Spinal cord (tissue), 10 donors: ENCODE measurements around the gene COPS4. TPM values are rescaled to one million over a fixed set of nuclear protein-coding genes. Genes with fewer than 3 reads are reported as not detected.
"Not testable (repeated sequence)": the region's sequence is repeated elsewhere in the genome, so short reads cannot be mapped to it uniquely, and the experiment has no call there.

Experiments used
- DNase-seq, 6 donors: peaks; one replicate each; pipeline versions ENCODE4 v3.0.0 to v3.0.0-alpha.2; 2013 to 2015; ENCODE audit warnings: low spot score in 6 of 6, low read depth in 4 of 6
- H3K27ac ChIP-seq: one replicate; pipeline ENCODE4 v1.5.1; 2013; ENCODE audit warnings: low read depth, low read length, control low read depth
- H3K27me3 ChIP-seq: one replicate; pipeline ENCODE4 v1.6.1; 2013; ENCODE audit warnings: low read length; ENCODE audit not compliant: control insufficient read depth, insufficient read depth
- H3K36me3 ChIP-seq: one replicate; pipeline ENCODE4 v1.6.1; 2013; ENCODE audit warnings: low read length; ENCODE audit not compliant: control insufficient read depth, insufficient read depth
- H3K4me1 ChIP-seq: one replicate; pipeline ENCODE4 v1.6.1; 2013; ENCODE audit warnings: low read length; ENCODE audit not compliant: control insufficient read depth, insufficient read depth
- H3K4me3 ChIP-seq: one replicate; pipeline ENCODE4 v1.5.1; 2013; ENCODE audit warnings: low read depth, low read length, control low read depth
- H3K9me3 ChIP-seq: one replicate; pipeline ENCODE4 v1.6.1; 2013; ENCODE audit warnings: low read length; ENCODE audit not compliant: control insufficient read depth, insufficient read depth
- WGBS: methylation state at CpG from one replicate; pipeline ENCODE4 v1.1.5; 2013; ENCODE audit warnings: missing lambda C conversion rate; ENCODE audit not compliant: insufficient coverage; 5-methylcytosine and 5-hydroxymethylcytosine counted together
- polyA plus RNA-seq, 2 donors: library from polyadenylated mRNA; unstranded; fragments of 120-200 nt; gene quantifications; one replicate each; pipeline ENCODE4 v1.2.1, GENCODE V29; 2013; ENCODE audit not compliant: insufficient read length in 2 of 2
- total RNA-seq, 2 donors: library from RNA; depleted of rRNA in 1 of 2; stranded (reverse); fragments of 120-200 nt in 1 of 2; fragments of >200 nt in 1 of 2; gene quantifications; one replicate each; pipeline versions ENCODE4 v1.2.3 to v1.2.4, GENCODE V29; 2013 to 2014
- donor health status: healthy.

Gene COPS4
- total and polyA plus RNA-seq, 4 donors, result 71.6 to 167 (median 76.6) TPM

DNA sequence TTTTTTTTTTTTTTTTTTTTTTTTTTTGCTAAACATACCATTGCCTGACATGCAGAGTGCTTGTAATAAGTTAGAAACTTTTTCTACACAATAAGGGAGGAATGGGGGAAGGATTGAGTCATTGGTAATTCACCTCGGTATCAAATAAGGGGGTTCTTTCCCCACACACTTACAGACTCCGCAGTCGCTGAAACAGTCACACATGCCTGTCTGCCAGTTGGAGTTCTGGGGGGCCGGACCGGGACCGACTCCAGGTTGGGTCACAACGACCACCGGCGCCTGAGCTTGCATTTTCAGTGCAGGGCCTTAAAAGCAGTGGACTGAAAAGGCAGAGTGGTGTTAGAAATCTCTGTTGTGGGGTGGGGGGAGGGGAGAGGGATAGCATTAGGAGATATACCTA is 72.6 kb downstream of the COPS4 start:
- H3K36me3 ChIP-seq, result no peaks in the 10 kb centered on the region
- no peak overlapping the region for H3K27ac ChIP-seq
- no peaks in the 10 kb centered on the region for H3K9me3 ChIP-seq
- H3K4me1 ChIP-seq, result peaks cover 4% of the 10 kb centered on the region
- 78% methylated on average over 6 of the region's 9 CpGs for WGBS
- H3K27me3 ChIP-seq, result peaks cover 8% of the 10 kb centered on the region
- DNase-seq, result no peak
- no peak overlapping the region for H3K4me3 ChIP-seq

DNA sequence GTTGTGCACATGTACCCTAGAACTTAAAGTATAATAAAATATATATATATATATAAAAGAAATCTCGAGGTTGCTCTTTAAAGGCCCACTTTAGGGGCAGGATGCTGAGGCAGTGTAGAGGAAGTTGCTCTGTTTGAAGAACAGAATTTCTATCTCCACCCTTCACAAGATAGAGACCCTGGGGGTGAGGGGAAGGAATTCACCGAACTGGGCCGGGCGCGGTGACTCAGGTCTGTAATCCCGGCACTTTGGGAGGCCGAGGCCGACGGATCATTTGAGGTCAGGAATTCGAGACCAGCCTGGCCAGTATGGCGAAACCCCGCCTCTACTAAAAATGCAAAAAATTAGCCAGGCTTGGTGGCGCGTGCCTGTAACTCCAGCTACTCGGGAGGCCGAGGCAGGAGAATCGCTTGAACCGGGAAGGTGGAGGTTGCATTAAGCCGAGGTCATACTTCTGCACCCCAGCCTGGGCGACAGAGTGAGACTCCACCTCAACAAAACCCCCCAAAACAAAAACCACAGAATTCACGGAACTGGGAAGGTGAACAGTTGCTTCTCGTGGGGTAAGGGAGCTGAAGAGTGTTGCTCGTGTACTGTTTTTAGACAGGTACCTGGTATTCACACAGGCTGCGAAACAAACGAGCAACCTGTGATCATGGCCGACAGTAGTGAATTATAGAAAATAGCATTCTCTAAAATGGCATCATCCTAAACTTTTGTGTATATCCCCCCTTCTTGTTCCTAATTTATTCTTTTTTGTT is 73.3 kb downstream of the COPS4 start:
- no peak overlapping the region for H3K4me3 ChIP-seq
- no peak for DNase-seq
- no peak overlapping the region for H3K27ac ChIP-seq
- peaks cover 8% of the 10 kb centered on the region for H3K27me3 ChIP-seq
- no peaks in the 10 kb centered on the region for H3K36me3 ChIP-seq
- peaks cover 4% of the 10 kb centered on the region for H3K4me1 ChIP-seq
- H3K9me3 ChIP-seq, result no peaks in the 10 kb centered on the region
- 95% methylated on average over 16 of the region's 26 CpGs for WGBS

DNA sequence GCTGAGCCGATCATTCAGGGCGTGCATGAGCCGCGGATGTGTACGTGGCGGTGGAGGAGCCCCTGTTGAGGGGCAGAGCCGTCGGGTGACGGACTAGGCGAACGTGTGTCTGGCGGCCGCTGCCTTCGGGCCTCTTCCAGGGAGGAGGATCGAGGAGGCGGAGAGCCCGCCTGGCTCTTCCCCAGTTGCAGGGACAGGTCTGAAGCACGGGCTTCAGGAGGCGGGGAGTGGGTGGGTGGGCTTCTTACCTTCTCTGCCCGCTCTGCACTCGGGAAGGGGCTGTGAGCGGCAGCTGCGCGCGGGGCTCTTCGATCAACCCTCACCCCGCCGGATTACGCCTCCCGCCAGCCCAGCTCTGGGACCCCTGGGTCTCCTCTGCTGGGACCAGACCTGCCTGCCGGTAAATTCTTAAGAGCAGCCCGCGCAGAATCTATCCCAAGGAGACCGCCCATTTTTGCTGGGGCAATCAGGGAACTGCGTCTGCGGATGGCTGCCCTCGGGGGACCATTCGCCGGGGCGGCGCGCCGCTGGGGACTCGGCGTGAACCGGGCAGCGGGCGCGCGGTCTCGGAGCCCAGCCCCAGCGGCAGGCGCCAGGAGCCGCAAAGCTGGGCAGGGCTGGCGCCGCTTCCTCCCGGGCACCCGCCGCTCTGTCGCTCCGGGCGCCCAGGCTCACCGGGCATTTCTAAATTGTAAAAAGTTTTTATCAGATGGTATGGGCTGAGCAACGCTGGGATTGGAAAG is 74.7 kb downstream of the COPS4 start:
- peak in 3 of 6 donors; percentile 6 to 45 (median 42) for DNase-seq
- Histone ChIP-seq H3K4me3 (peak overlapping the region; percentile 47), H3K27me3 (peaks cover 8% of the 10 kb centered on the region), H3K27ac (no peak overlapping the region), H3K9me3 (no peaks in the 10 kb centered on the region), H3K36me3 (no peaks in the 10 kb centered on the region), H3K4me1 (peaks cover 4% of the 10 kb centered on the region)
- WGBS, result under 1% methylated on average over 56 of the region's 64 CpGs

DNA sequence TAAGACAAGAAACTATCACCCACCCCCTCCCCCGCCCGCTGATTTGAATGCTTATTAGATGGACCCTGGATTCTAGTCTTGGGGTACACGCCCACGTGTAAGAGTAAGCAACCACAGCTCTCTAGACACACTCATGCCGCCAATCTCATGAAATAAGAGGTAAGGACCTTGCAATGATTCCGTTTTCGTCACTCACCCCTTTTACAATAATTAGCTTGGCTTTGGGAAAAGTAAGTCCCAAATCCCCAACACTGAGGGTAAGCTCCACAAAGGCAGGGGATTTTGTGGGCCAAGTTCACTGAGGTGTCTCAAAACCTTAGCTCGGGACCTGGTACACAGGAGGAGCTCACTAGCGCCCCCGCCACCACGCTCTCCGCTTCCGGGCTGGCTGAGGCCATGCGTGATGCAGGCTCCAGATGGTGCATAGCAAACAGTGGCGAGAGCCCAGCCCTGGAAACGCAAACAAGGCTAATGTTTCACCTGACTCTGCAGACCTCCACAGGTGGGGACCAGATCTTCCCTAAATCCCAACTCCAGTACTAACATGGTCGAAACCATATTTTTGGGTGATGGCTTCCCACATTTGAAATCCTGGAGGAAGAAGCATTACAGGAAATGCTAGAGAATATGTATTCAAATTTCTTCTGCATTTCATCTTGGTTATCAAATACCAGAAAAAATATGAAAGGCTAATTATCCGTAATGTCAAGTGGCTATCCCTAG is 75.4 kb downstream of the COPS4 start:
- DNase-seq, result peak in 5 of 6 donors; percentile 36 to 87 (median 54)
- 0% methylated on average over 11 of the region's 18 CpGs for WGBS
- Histone ChIP-seq H3K36me3 (no peaks in the 10 kb centered on the region), H3K9me3 (no peaks in the 10 kb centered on the region), H3K4me3 (peak overlapping the region; percentile 47), H3K27ac (no peak overlapping the region), H3K4me1 (peaks cover 4% of the 10 kb centered on the region), H3K27me3 (peaks cover 8% of the 10 kb centered on the region)

DNA sequence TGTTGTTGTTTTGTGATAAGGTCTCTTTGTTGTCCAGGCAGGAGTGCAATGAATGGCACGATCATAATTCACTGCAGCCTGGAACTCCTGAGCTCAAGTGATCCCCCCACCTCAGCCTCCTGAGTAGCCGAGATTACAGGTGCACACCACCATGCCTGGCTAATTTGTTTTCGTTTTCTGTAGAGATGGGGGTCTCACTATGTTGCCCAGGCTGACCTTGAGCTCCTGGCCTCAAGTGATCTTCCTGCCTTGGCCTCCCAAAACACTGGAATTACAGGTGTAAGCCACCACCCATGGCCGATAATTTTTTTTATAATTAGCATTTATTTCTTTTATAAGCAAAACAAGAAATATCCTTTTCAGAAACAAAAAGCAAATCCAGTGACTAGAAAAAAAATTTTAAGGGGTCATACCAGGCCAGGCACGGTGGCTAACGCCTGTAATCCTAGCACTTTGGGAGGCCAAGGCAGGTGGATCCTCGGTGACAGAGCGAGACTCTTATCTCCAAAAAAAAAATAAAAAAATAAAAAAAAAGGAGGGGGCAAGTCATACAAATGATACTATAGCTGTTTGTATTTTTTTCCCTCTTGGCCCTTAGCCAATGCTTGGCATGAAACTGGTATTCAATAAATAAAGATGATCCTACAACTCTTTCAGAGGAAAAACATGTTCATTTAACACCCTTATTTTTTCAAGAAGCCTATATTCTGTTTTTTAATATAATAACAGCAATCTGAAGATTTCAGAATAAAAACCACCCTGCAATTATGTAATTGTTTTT is 76.2 kb downstream of the COPS4 start:
- no peak overlapping the region for H3K27ac ChIP-seq
- peak in 1 of 6 donors; percentile 58 for DNase-seq
- no CpG with 5 or more reads among the region's 8 CpGs for whole genome bisulfite sequencing
- H3K36me3 ChIP-seq, result no peaks in the 10 kb centered on the region
- peaks cover 8% of the 10 kb centered on the region for H3K27me3 ChIP-seq
- peaks cover 4% of the 10 kb centered on the region for H3K4me1 ChIP-seq
- no peak overlapping the region for H3K4me3 ChIP-seq
- H3K9me3 ChIP-seq, result no peaks in the 10 kb centered on the region

DNA sequence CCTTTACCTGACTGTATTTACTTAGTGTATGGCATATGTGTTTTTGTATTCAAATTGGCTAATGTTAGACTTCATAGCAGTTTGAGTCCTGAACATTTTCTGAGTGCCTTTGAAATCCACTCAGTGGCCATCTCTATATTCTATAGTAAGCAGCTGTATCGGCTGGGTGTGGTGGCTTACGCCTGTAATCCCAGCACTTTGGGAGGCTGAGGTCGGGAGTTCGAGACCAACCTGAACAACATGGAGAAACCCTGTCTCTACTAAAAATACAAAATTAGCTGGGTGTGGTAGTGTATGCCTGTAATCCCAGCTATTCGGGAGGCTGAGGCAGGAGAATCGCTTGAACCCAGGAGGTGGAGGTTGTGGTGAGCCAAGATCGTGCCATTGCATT is 76.8 kb downstream of the COPS4 start:
- not testable (repeated sequence) for H3K9me3 ChIP-seq, H3K36me3 ChIP-seq, DNase-seq, H3K4me3 ChIP-seq, H3K4me1 ChIP-seq, H3K27ac ChIP-seq, H3K27me3 ChIP-seq
- whole genome bisulfite sequencing, result no CpG with 5 or more reads among the region's 7 CpGs

DNA sequence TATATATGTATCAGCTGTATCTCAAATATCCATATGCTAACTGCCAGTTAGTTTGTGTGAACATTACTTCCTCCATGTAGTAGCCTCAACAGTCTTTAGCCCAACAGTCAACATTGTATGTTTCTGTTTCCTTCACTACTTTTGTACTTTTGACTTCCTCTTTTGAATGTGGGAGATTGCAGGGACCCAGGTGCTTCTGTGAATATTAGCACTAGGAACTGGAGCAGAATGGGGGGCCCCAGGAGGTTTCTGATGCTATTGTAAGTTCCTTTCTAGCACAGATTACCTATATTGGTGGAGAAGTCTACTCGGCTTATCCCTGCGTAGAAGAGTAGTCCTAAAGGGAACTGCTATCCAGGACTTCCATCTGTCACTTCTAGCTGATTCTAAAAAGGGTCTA is 77.2 kb downstream of the COPS4 start:
- H3K4me3 ChIP-seq, result no peak overlapping the region
- no peak overlapping the region for H3K27ac ChIP-seq
- H3K27me3 ChIP-seq, result peaks cover 8% of the 10 kb centered on the region
- no peaks in the 10 kb centered on the region for H3K36me3 ChIP-seq
- H3K9me3 ChIP-seq, result no peaks in the 10 kb centered on the region
- WGBS, result no CpG with 5 or more reads among the region's 2 CpGs
- no peak for DNase-seq
- H3K4me1 ChIP-seq, result peaks cover 4% of the 10 kb centered on the region

DNA sequence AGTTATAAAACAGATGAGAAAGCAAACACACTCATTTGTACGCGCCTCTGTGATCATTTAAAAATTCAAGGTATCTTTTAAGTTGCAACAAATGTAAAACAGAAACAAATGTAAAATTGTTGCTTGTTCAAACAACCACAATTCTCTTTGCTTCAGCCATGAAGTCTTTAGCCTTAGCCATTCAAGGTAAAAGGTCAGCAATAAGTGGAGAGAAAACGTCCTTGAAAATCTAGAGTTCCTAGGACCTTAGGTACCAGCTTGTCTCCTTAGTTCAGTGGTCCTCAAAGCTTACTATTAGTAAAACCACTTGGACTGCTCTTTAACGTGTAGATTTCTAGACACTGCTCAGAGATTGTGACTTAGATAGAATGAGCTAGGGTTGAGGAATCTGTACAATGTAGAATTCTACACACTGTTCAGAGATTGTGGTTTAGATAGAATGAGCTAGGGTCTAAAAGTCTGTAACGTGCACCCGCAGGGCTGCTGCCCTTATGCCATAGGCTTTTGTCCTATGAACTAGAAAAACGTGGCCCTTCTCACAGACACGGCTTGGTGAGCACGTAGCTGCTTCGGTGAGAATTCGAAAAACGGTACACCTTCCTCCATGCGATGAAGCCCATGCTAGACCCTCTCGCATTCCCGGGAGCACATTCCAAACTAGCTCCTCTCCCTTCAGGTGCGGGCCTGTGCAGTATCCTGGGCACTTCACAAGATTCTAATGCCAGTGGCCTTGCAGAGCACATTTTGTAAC is 77.9 kb downstream of the COPS4 start:
- Histone ChIP-seq H3K36me3 (no peaks in the 10 kb centered on the region), H3K4me1 (peaks cover 4% of the 10 kb centered on the region), H3K27me3 (peaks cover 8% of the 10 kb centered on the region), H3K4me3 (no peak overlapping the region), H3K9me3 (no peaks in the 10 kb centered on the region), H3K27ac (no peak overlapping the region)
- 88% methylated on average over 9 of the region's 16 CpGs for WGBS
- no peak for DNase-seq

DNA sequence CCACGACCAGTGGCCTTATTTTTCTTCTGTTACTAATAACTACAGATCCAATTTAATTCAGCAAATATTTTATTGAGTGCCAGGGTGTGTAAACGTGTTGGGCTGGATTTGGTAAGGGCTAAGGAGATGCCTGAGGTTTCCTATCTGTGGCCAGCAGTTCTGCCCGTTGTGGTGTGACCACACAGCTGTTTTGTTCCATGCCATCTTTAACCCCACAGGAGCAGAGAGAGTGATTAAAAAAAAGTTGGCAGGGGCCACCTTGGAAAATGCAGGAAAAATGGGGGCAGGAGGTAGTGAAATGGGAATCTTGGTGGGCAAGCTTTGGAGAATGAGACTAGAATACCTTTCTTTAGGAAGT is 78.4 kb downstream of the COPS4 start:
- Histone ChIP-seq H3K4me1 (peaks cover 4% of the 10 kb centered on the region), H3K36me3 (no peaks in the 10 kb centered on the region), H3K27me3 (peaks cover 8% of the 10 kb centered on the region), H3K4me3 (no peak overlapping the region), H3K27ac (no peak overlapping the region), H3K9me3 (no peaks in the 10 kb centered on the region)
- WGBS, result no CpG with 5 or more reads among the region's 3 CpGs
- no peak for DNase-seq
